Suprapubic skin (tissue), 4 donors: ENCODE data around the gene IGF1. TPM values are rescaled to one million over a fixed set of nuclear protein-coding genes. Genes with fewer than 3 reads are reported as not detected.
"Not testable (repeated sequence)": the region's sequence is repeated elsewhere in the genome, so short reads cannot be mapped to it uniquely, and the experiment has no call there.

Experiments
- DNase-seq, 2 donors: peaks; one replicate each; pipeline ENCODE4 v3.0.0-alpha.2; 2019; ENCODE audit warnings: low spot score in 2 of 2
- H3K27ac ChIP-seq: fragments of 200-600 bp; sonication (generic); one replicate; pipeline ENCODE4 v1.5.1; 2019
- H3K27me3 ChIP-seq: fragments of 200-600 bp; sonication (generic); one replicate; pipeline ENCODE4 v1.5.1; 2019
- H3K36me3 ChIP-seq: fragments of 200-600 bp; sonication (generic); one replicate; pipeline ENCODE4 v1.5.1; 2019
- H3K4me1 ChIP-seq: fragments of 200-600 bp; sonication (generic); one replicate; pipeline ENCODE4 v1.5.1; 2019
- H3K4me3 ChIP-seq: fragments of 200-600 bp; sonication (generic); one replicate; pipeline ENCODE4 v1.5.1; 2019; ENCODE audit warnings: mild to moderate bottlenecking
- H3K9me3 ChIP-seq: fragments of 200-600 bp; sonication (generic); one replicate; pipeline ENCODE4 v1.5.1; 2019
- CTCF ChIP-seq, 2 donors: fragments of 200-600 bp in 1 of 2; fragments of 450-650 bp in 1 of 2; sonication (generic) in 1 of 2; IDR thresholded peaks; one replicate each; pipeline ENCODE4 v1.5.1; 2016 to 2019; ENCODE audit warnings: antibody characterized with exemption in 2 of 2, mild to moderate bottlenecking in 1 of 2, moderate library complexity in 1 of 2
- EP300 ChIP-seq: sonication (generic); formaldehyde crosslinking; IDR thresholded peaks from one replicate; pipeline ENCODE4 v1.6.1; 2017; ENCODE audit warnings: antibody characterized with exemption
- POLR2A ChIP-seq, 2 donors: fragments of 450-650 bp; IDR thresholded peaks; one replicate each; pipeline ENCODE4 v1.6.1; 2017; ENCODE audit warnings: antibody characterized with exemption in 2 of 2, mild to moderate bottlenecking in 2 of 2, moderate library complexity in 2 of 2
- POLR2AphosphoS5 ChIP-seq, 3 donors: sonication (generic); formaldehyde crosslinking; IDR thresholded peaks; one replicate each; pipeline ENCODE4 v1.6.1; 2017; ENCODE audit warnings: antibody characterized with exemption in 3 of 3
- WGBS: methylation state at CpG from one replicate; pipeline ENCODE4 v1.1.5; 2018; 5-methylcytosine and 5-hydroxymethylcytosine counted together
- total RNA-seq, 4 donors: library from RNA; depleted of rRNA; stranded (reverse); fragments of >200 nt; gene quantifications; one replicate each; pipeline ENCODE4 v1.1.0, GENCODE V29; 2016

Gene IGF1
- total RNA-seq, 4 donors from 2014 or later = 5.9 to 19.7 (median 11.7) TPM

- Histone ChIP-seq H3K4me1 (no peaks in the 10 kb centered on the region), H3K4me3 (no peak overlapping the region), H3K9me3 (no peaks in the 10 kb centered on the region), H3K27ac (no peak overlapping the region), H3K36me3 (no peaks in the 10 kb centered on the region), H3K27me3 (no peaks in the 10 kb centered on the region)
- WGBS = 78% methylated on average over 2 of the region's 2 CpGs
- TF ChIP-seq POLR2AphosphoS5 (IDR thresholded peaks at IDR 0.05) (no peak), EP300 (no peak), CTCF (IDR thresholded peaks at IDR 0.05) (no peak), POLR2A (IDR thresholded peaks at IDR 0.05) (no peak)
- DNase-seq = no peak
Measured at GRCh38 chr12:102356690-102357089, 123.7 kb downstream of the IGF1 start.

GRCh38 chr12:102354281-102354680 lies 126.1 kb downstream of the IGF1 start:
- not testable (repeated sequence) for H3K27me3 ChIP-seq, DNase-seq, H3K4me3 ChIP-seq, H3K27ac ChIP-seq, H3K4me1 ChIP-seq, H3K9me3 ChIP-seq, H3K36me3 ChIP-seq
- WGBS = 100% methylated on average over 1 of the region's 1 CpG

GRCh38 chr12:102351322-102351721 lies 129.0 kb downstream of the IGF1 start:
- Histone ChIP-seq H3K9me3 (no peaks in the 10 kb centered on the region), H3K4me1 (no peaks in the 10 kb centered on the region), H3K27me3 (no peaks in the 10 kb centered on the region), H3K4me3 (no peak overlapping the region), H3K36me3 (no peaks in the 10 kb centered on the region), H3K27ac (no peak overlapping the region)
- WGBS = 32% methylated on average over 4 of the region's 4 CpGs
- DNase-seq = no peak
- TF ChIP-seq CTCF (IDR thresholded peaks at IDR 0.05) = no peak
- no peak for TF ChIP-seq POLR2A (IDR thresholded peaks at IDR 0.05)
- TF ChIP-seq POLR2AphosphoS5 (IDR thresholded peaks at IDR 0.05) = no peak

DNA sequence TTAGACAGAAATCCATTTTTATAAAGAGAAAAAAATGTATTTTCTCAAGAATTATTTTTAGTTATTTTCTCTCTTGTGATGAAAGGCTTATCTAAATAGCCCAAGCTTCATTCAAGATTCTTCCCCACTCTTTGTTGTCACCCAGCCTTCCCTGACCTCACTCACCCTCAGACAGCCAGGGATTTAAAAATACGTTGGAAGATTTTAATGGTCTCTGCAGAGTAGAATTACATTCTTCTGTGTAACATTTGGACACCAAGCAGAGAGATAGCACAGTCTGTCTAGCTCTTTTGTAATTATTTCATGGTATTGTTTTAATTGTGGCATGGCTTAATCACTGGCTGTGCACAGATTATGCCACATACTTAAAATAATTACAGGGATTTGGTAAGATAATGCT lies 130.3 kb downstream of the IGF1 start:
- 33% methylated on average over 1 of the region's 1 CpG for WGBS
- H3K27ac ChIP-seq = no peak overlapping the region
- H3K9me3 ChIP-seq = no peaks in the 10 kb centered on the region
- H3K27me3 ChIP-seq = no peaks in the 10 kb centered on the region
- H3K4me1 ChIP-seq = no peaks in the 10 kb centered on the region
- TF ChIP-seq CTCF (IDR thresholded peaks at IDR 0.05) = no peak
- no peak for TF ChIP-seq EP300
- no peak for TF ChIP-seq POLR2A (IDR thresholded peaks at IDR 0.05)
- no peak for TF ChIP-seq POLR2AphosphoS5 (IDR thresholded peaks at IDR 0.05)
- DNase-seq = no peak
- H3K36me3 ChIP-seq = no peaks in the 10 kb centered on the region
- H3K4me3 ChIP-seq = no peak overlapping the region

- Histone ChIP-seq H3K4me1 (no peaks in the 10 kb centered on the region), H3K27me3 (no peaks in the 10 kb centered on the region), H3K4me3 (no peak overlapping the region), H3K27ac (no peak overlapping the region), H3K36me3 (no peaks in the 10 kb centered on the region), H3K9me3 (no peaks in the 10 kb centered on the region)
- DNase-seq = no peak
- TF ChIP-seq CTCF (IDR thresholded peaks at IDR 0.05) (no peak), EP300 (no peak), POLR2AphosphoS5 (IDR thresholded peaks at IDR 0.05) (no peak), POLR2A (IDR thresholded peaks at IDR 0.05) (no peak)
- 48% methylated on average over 2 of the region's 2 CpGs for WGBS
Measured at GRCh38 chr12:102349079-102349478, 131.3 kb downstream of the IGF1 start.

- Histone ChIP-seq H3K36me3 (no peaks in the 10 kb centered on the region), H3K27me3 (no peaks in the 10 kb centered on the region), H3K27ac (no peak overlapping the region), H3K9me3 (no peaks in the 10 kb centered on the region), H3K4me1 (no peaks in the 10 kb centered on the region), H3K4me3 (no peak overlapping the region)
- 23% methylated on average over 4 of the region's 4 CpGs for WGBS
- TF ChIP-seq POLR2AphosphoS5 (IDR thresholded peaks at IDR 0.05) = no peak
- no peak for TF ChIP-seq CTCF (IDR thresholded peaks at IDR 0.05)
- no peak for TF ChIP-seq EP300
- no peak for DNase-seq
Measured at GRCh38 chr12:102347811-102348210, 132.6 kb downstream of the IGF1 start.
